CD4-positive, alpha-beta memory T cell (primary cell): ENCODE data around the gene CACNA1D. TPM values are rescaled to one million over a fixed set of nuclear protein-coding genes. Genes with fewer than 3 reads are reported as not detected.
"Not testable (repeated sequence)": the region's sequence is repeated elsewhere in the genome, so short reads cannot be mapped to it uniquely, and the experiment has no call there.

ENCODE experiments used
- CTCF ChIA-PET: fragments of 350-600 bp; sonication (Branson Sonifier 250); formaldehyde crosslinking; loops from one replicate; lab custom pipeline; 2021; ENCODE audit warnings: inconsistent platforms; ENCODE audit not compliant: partially characterized antibody; lab: Charles Lee
- POLR2A ChIA-PET: fragments of 350-600 bp; sonication (Branson Sonifier 250); formaldehyde crosslinking; loops from one replicate; lab custom pipeline; 2021; ENCODE audit not compliant: partially characterized antibody; lab: Charles Lee
- DNase-seq, 5 donors: peaks; one replicate each; pipeline versions ENCODE4 v3.0.0 to v3.0.0-alpha.2; 2020 to 2022; ENCODE audit warnings: mixed read lengths in 1 of 5
- H3K27ac ChIP-seq: one replicate; pipeline ENCODE4 v1.7.0; 2013; ENCODE audit warnings: low read depth, low read length
- H3K27me3 ChIP-seq: 2 replicates; pipeline ENCODE4 v1.7.0; 2013; ENCODE audit warnings: mild to moderate bottlenecking, low read length, moderate library complexity; ENCODE audit not compliant: insufficient read depth
- H3K36me3 ChIP-seq: 2 replicates; pipeline ENCODE4 v1.7.0; 2013; ENCODE audit warnings: mild to moderate bottlenecking, low read length, moderate library complexity; ENCODE audit not compliant: insufficient read depth
- H3K4me1 ChIP-seq: 2 replicates; pipeline ENCODE4 v1.7.0; 2013; ENCODE audit warnings: mild to moderate bottlenecking, low read length, moderate library complexity; ENCODE audit not compliant: insufficient read depth
- H3K4me3 ChIP-seq, 2 donors: one replicate each; pipeline ENCODE4 v1.7.0; 2013; ENCODE audit warnings: low read length in 2 of 2, mild to moderate bottlenecking in 1 of 2
- H3K9me3 ChIP-seq, 2 donors: one replicate each; pipeline ENCODE4 v1.7.0; 2013; ENCODE audit warnings: low read length in 2 of 2, control low read depth in 1 of 2; ENCODE audit not compliant: control insufficient read depth in 1 of 2
- H3K27ac Mint-ChIP-seq, 7 donors: one replicate each; pipeline ENCODE4 v1.8.0; 2020 to 2021; ENCODE audit warnings: mixed read lengths in 7 of 7, mild to moderate bottlenecking in 6 of 7, inconsistent platforms in 3 of 7, moderate library complexity in 3 of 7
- H3K27me3 Mint-ChIP-seq, 2 donors: one replicate each; pipeline ENCODE4 v1.8.0; 2020 to 2021; ENCODE audit warnings: mixed read lengths in 2 of 2
- H3K36me3 Mint-ChIP-seq, 2 donors: one replicate each; pipeline ENCODE4 v1.8.0; 2020 to 2021; ENCODE audit warnings: mixed read lengths in 2 of 2, inconsistent platforms in 1 of 2, mild to moderate bottlenecking in 1 of 2
- H3K4me1 Mint-ChIP-seq, 4 donors: one replicate each; pipeline ENCODE4 v1.8.0; 2020 to 2021; ENCODE audit warnings: mixed read lengths in 4 of 4, mild to moderate bottlenecking in 1 of 4
- H3K4me3 Mint-ChIP-seq, 8 donors: one replicate each; pipeline ENCODE4 v1.8.0; 2020 to 2021; ENCODE audit warnings: mixed read lengths in 8 of 8, mild to moderate bottlenecking in 7 of 8, moderate library complexity in 6 of 8, inconsistent platforms in 3 of 8
- H3K9me3 Mint-ChIP-seq, 8 donors: one replicate each; pipeline ENCODE4 v1.8.0; 2020 to 2021; ENCODE audit warnings: mixed read lengths in 8 of 8, mild to moderate bottlenecking in 5 of 8, inconsistent platforms in 3 of 8, moderate library complexity in 1 of 8
- intact Hi-C: fragments of 100-400 bp; cut with micrococcal nuclease; formaldehyde crosslinking; loops from one replicate; pipeline ENCODE4 v1.15.1; 2023
- polyA plus RNA-seq, 2 donors: library from polyadenylated mRNA; unstranded; fragments of 300-500 nt; fragmentation: Illumina TruSeq; gene quantifications; one replicate each; pipeline ENCODE4 v1.2.3, GENCODE V29; 2021
- total RNA-seq, 2 experiments: library from RNA; stranded (reverse); gene quantifications; one replicate each; pipeline ENCODE4 v1.2.3, GENCODE V29; 2021

CACNA1D gene
- total and polyA plus RNA-seq, 4 experiments from 2014 or later: 0.06 TPM; not detected in 3

DNA sequence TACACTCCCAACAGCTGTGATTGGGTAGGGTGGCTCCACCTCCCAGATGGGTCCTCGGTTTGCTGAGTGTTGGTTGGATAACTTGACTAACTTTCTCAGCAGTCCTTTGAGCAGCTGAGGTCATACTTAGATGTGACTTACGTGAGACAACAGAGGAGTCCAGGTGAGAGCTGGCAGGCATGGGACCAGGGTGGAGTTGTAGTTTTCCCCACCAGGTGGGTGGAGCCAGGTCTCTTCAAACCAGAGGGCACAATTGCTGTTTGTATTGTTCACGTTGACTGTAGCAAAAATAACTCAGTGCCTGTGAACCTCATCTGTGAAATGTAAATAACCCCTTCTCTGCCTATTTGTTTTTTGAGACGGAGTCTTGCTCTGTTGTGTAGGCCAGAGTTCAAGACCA, 144.4 kb downstream of the CACNA1D start:
- H3K4me1 Mint-ChIP-seq, H3K4me3 Mint-ChIP-seq, intact Hi-C loops, H3K4me1 ChIP-seq, H3K27ac Mint-ChIP-seq, H3K27me3 ChIP-seq, POLR2A ChIA-PET, H3K4me3 ChIP-seq, H3K36me3 ChIP-seq, H3K9me3 ChIP-seq, H3K9me3 Mint-ChIP-seq, H3K36me3 Mint-ChIP-seq, H3K27ac ChIP-seq, DNase-seq: not testable (repeated sequence)
- CTCF ChIA-PET: interaction anchor here (0.7 kb wide), 1 partner anchor 9 kb away, joined by 3 read pairs; no protein-coding TSS in a partner anchor
- peaks cover 5 to 21% of the 10 kb centered on the region in 2 donors for H3K27me3 Mint-ChIP-seq

- Mint-ChIP-seq H3K9me3 (no peaks in the 10 kb centered on the region), H3K4me3 (no peak overlapping the region), H3K27me3 (peaks cover 0 to 11% of the 10 kb centered on the region in 2 donors), H3K36me3 (no peaks in the 10 kb centered on the region), H3K4me1 (no peaks in the 10 kb centered on the region), H3K27ac (no peak overlapping the region)
- no peak overlapping the region for H3K27ac ChIP-seq
- H3K36me3 ChIP-seq: no peaks in the 10 kb centered on the region
- no peak overlapping the region for H3K4me3 ChIP-seq
- no peaks in the 10 kb centered on the region for H3K27me3 ChIP-seq
- ChIA-PET POLR2A (no interaction called here), CTCF (no interaction called here)
- no peaks in the 10 kb centered on the region for H3K4me1 ChIP-seq
- DNase-seq: no peak
- no peaks in the 10 kb centered on the region for H3K9me3 ChIP-seq
- intact Hi-C loops: no loop called here
These were observed 147.0 kb downstream of the CACNA1D start for GRCh38 chr3:53641397-53641796.

GRCh38 chr3:53642211-53642610, 147.8 kb downstream of the CACNA1D start:
- no peak overlapping the region for H3K4me3 Mint-ChIP-seq
- POLR2A ChIA-PET: no interaction called here

GRCh38 chr3:53643757-53644156, 149.3 kb downstream of the CACNA1D start:
- H3K9me3 Mint-ChIP-seq: no peaks in the 10 kb centered on the region

More at GRCh38 chr3:53642211-53642610, 147.8 kb downstream of the CACNA1D start:
- H3K27ac ChIP-seq: no peak overlapping the region
- no peak overlapping the region for H3K27ac Mint-ChIP-seq
- H3K36me3 Mint-ChIP-seq: no peaks in the 10 kb centered on the region
- H3K27me3 Mint-ChIP-seq: peaks cover 0 to 14% of the 10 kb centered on the region in 2 donors
- no peak for DNase-seq
- H3K9me3 ChIP-seq: no peaks in the 10 kb centered on the region
- H3K4me3 ChIP-seq: no peak overlapping the region
- CTCF ChIA-PET: no interaction called here
- no peaks in the 10 kb centered on the region for H3K9me3 Mint-ChIP-seq
- H3K4me1 ChIP-seq: no peaks in the 10 kb centered on the region
- intact Hi-C loops: no loop called here
- H3K27me3 ChIP-seq: no peaks in the 10 kb centered on the region
- no peaks in the 10 kb centered on the region for H3K4me1 Mint-ChIP-seq
- H3K36me3 ChIP-seq: no peaks in the 10 kb centered on the region

DNA sequence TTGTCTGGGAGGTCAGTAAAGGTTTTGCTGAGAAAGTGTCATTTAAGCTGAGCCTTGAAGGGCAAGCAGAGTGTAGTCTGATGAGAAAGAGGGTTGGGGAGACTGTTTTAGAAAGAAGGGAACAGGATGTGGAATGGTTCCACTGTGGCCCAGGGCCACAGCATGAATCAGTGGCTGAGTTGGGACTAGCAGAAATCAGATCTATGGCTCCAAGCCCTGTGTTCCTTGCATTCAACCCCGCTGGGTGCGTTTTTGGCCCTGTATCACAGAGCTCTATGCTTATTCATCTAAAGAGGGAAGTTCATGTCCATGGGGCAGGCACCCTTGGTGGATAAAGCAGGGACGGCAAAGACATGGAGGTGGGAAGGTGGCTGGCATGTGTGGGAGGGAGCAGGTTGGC, 151.3 kb downstream of the CACNA1D start:
- H3K9me3 Mint-ChIP-seq: no peaks in the 10 kb centered on the region
- H3K36me3 Mint-ChIP-seq: no peaks in the 10 kb centered on the region
- Histone ChIP-seq H3K9me3 (no peaks in the 10 kb centered on the region), H3K27me3 (no peaks in the 10 kb centered on the region), H3K36me3 (no peaks in the 10 kb centered on the region), H3K27ac (no peak overlapping the region), H3K4me3 (no peak overlapping the region), H3K4me1 (no peaks in the 10 kb centered on the region)
- ChIA-PET CTCF (no interaction called here), POLR2A (no interaction called here)
- H3K4me1 Mint-ChIP-seq: no peaks in the 10 kb centered on the region
- peaks cover 9 to 23% of the 10 kb centered on the region in 2 donors for H3K27me3 Mint-ChIP-seq
- intact Hi-C loops: no loop called here
- DNase-seq: no peak
- H3K27ac Mint-ChIP-seq: no peak overlapping the region
- peak overlapping the region in 1 of 8 donors; percentile 9 for H3K4me3 Mint-ChIP-seq

More at GRCh38 chr3:53643757-53644156, 149.3 kb downstream of the CACNA1D start:
- no peaks in the 10 kb centered on the region for H3K4me1 ChIP-seq
- H3K27ac ChIP-seq: no peak overlapping the region
- H3K36me3 Mint-ChIP-seq: no peaks in the 10 kb centered on the region
- peaks cover 4 to 19% of the 10 kb centered on the region in 2 donors for H3K27me3 Mint-ChIP-seq
- no peak overlapping the region for H3K4me3 ChIP-seq
- H3K4me1 Mint-ChIP-seq: no peaks in the 10 kb centered on the region
- H3K27ac Mint-ChIP-seq: no peak overlapping the region
- no peaks in the 10 kb centered on the region for H3K9me3 ChIP-seq
- H3K4me3 Mint-ChIP-seq: no peak overlapping the region
- intact Hi-C loops: no loop called here
- ChIA-PET CTCF (no interaction called here), POLR2A (no interaction called here)
- no peaks in the 10 kb centered on the region for H3K36me3 ChIP-seq
- no peak for DNase-seq
- no peaks in the 10 kb centered on the region for H3K27me3 ChIP-seq

DNA sequence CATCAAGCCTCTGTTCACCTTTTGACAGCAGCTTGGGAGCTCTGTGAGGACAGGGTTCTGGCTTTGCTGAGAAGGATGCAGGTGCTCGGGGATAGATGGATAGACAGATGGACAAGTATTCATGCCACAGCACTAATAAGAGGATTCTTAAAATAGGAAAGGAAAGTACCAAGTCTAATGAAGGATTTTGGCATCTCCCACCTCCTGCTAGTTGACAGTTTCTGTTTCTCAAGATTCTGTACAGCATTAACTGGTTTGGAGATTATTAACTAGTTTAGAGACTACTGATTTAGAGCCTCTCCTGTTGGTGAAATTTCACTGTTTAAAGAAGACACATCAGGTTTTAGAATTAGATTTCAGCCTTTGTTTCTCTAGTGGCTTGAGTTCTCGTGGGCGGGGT, 152.3 kb downstream of the CACNA1D start:
- no peaks in the 10 kb centered on the region for H3K9me3 ChIP-seq
- DNase-seq: no peak
- ChIA-PET POLR2A (no interaction called here), CTCF (no interaction called here)
- H3K4me1 ChIP-seq: no peaks in the 10 kb centered on the region
- H3K27ac ChIP-seq: no peak overlapping the region
- no peak overlapping the region for H3K4me3 ChIP-seq
- no peaks in the 10 kb centered on the region for H3K36me3 ChIP-seq
- Mint-ChIP-seq H3K4me3 (no peak overlapping the region), H3K9me3 (peaks cover 0 to 3% (median 0%) of the 10 kb centered on the region in 8 donors), H3K27me3 (peaks cover 14 to 23% of the 10 kb centered on the region in 2 donors), H3K27ac (no peak overlapping the region), H3K36me3 (no peaks in the 10 kb centered on the region), H3K4me1 (no peaks in the 10 kb centered on the region)
- H3K27me3 ChIP-seq: no peaks in the 10 kb centered on the region
- intact Hi-C loops: no loop called here

- Mint-ChIP-seq H3K27me3 (peaks cover 16 to 20% of the 10 kb centered on the region in 2 donors), H3K36me3 (no peaks in the 10 kb centered on the region), H3K27ac (no peak overlapping the region), H3K4me1 (no peaks in the 10 kb centered on the region), H3K9me3 (peaks cover 3 to 27% (median 14%) of the 10 kb centered on the region in 8 donors), H3K4me3 (no peak overlapping the region)
- CTCF ChIA-PET: no interaction called here
- Histone ChIP-seq H3K4me3 (no peak overlapping the region), H3K9me3 (no peaks in the 10 kb centered on the region), H3K27ac (no peak overlapping the region), H3K36me3 (no peaks in the 10 kb centered on the region), H3K4me1 (no peaks in the 10 kb centered on the region), H3K27me3 (no peaks in the 10 kb centered on the region)
- DNase-seq: no peak
- POLR2A ChIA-PET: no interaction called here
- intact Hi-C loops: no loop called here
These were observed 155.4 kb downstream of the CACNA1D start for GRCh38 chr3:53649816-53650215.

GRCh38 chr3:53650424-53650823, 156.0 kb downstream of the CACNA1D start:
- H3K27ac Mint-ChIP-seq: no peak overlapping the region
- Histone ChIP-seq H3K27me3 (no peaks in the 10 kb centered on the region), H3K36me3 (no peaks in the 10 kb centered on the region), H3K4me1 (no peaks in the 10 kb centered on the region), H3K4me3 (no peak overlapping the region), H3K27ac (no peak overlapping the region), H3K9me3 (no peaks in the 10 kb centered on the region)
- H3K36me3 Mint-ChIP-seq: no peaks in the 10 kb centered on the region
- H3K4me3 Mint-ChIP-seq: no peak overlapping the region
- no peak for DNase-seq
- ChIA-PET CTCF (no interaction called here), POLR2A (no interaction called here)
- intact Hi-C loops: no loop called here
- H3K4me1 Mint-ChIP-seq: no peaks in the 10 kb centered on the region
- peaks cover 4 to 33% (median 18%) of the 10 kb centered on the region in 8 donors for H3K9me3 Mint-ChIP-seq
- peaks cover 16 to 20% of the 10 kb centered on the region in 2 donors for H3K27me3 Mint-ChIP-seq
